ENCODE data around the gene LRRC71. TPM values are rescaled to one million over a fixed set of nuclear protein-coding genes. Genes with fewer than 3 reads are reported as not detected.

Gene LRRC71
- total RNA-seq, 1 experiment from 2014 or later = not detected

DNA sequence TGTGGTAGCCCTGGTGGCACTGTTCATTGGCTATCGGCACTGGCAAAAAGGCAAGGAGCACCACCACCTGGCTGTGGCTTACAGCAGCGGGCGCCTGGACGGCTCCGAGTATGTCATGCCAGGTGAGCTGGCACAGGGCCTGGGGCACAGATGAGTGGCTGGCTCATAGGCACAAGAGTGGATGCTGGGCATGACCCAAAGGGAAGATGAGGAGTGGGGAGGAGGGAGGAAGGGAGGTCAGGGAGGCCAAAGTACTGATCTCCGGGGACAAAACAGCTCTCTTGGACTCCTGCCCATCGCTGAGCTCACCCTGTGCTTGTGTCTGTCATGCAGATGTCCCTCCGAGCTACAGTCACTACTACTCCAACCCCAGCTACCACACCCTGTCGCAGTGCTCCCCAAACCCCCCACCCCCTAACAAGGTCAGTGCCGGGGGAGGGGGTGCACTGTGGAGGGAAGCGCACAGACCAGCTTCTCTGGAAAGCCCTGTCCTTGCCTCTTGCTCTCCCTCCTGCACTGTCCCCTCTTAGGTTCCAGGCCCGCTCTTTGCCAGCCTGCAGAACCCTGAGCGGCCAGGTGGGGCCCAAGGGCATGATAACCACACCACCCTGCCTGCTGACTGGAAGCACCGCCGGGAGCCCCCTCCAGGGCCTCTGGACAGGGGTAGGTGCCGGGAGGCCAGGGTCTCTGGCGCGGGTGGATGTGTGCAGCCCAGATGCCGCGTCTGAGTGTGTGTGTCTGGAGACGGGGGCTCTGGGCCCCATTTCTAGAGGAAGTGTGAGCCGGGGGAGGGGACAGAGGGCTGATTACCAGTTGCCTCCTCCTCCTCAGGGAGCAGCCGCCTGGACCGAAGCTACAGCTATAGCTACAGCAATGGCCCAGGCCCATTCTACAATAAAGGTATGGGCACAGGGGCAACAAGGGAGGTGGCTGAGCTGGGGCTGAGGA lies 7.3 kb upstream of the LRRC71 start:
- TF ChIP-seq, protein P1, sequence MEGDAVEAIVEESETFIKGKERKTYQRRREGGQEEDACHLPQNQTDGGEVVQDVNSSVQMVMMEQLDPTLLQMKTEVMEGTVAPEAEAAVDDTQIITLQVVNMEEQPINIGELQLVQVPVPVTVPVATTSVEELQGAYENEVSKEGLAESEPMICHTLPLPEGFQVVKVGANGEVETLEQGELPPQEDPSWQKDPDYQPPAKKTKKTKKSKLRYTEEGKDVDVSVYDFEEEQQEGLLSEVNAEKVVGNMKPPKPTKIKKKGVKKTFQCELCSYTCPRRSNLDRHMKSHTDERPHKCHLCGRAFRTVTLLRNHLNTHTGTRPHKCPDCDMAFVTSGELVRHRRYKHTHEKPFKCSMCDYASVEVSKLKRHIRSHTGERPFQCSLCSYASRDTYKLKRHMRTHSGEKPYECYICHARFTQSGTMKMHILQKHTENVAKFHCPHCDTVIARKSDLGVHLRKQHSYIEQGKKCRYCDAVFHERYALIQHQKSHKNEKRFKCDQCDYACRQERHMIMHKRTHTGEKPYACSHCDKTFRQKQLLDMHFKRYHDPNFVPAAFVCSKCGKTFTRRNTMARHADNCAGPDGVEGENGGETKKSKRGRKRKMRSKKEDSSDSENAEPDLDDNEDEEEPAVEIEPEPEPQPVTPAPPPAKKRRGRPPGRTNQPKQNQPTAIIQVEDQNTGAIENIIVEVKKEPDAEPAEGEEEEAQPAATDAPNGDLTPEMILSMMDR (IDR thresholded peaks at IDR 0.05; ENCODE audit: insufficient read depth in 1 of 2, low read depth in 1 of 2, low read length in 1 of 2, severe bottlenecking in 1 of 2, unreplicated experiment in 1 of 2) = no peak
- Mint-ChIP-seq H3K27ac (ENCODE audit: unreplicated experiment) (no peak overlapping the region), H3K9me3 (ENCODE audit: unreplicated experiment) (no peaks in the 10 kb centered on the region), H3K4me3 (ENCODE audit: unreplicated experiment) (no peak overlapping the region), H3K36me3 (ENCODE audit: insufficient read depth, unreplicated experiment) (no peaks in the 10 kb centered on the region), H3K27me3 (ENCODE audit: insufficient read depth, unreplicated experiment) (no peaks in the 10 kb centered on the region), H3K4me1 (ENCODE audit: low read depth, unreplicated experiment) (no peaks in the 10 kb centered on the region)
- H3K4me1 ChIP-seq = no peaks in the 10 kb centered on the region
- H3K36me3 ChIP-seq (ENCODE audit: control insufficient read depth, insufficient read depth, low read length) = no peaks in the 10 kb centered on the region
- POLR2A ChIA-PET = no interaction called here
- H3K27me3 ChIP-seq (replicated peaks; ENCODE audit: control insufficient read depth, insufficient read depth, low read length) = no peaks in the 10 kb centered on the region
- no peak overlapping the region for H3K4me3 ChIP-seq (ENCODE audit: low read depth, low read length)
- no peaks in the 10 kb centered on the region for H3K9me3 ChIP-seq
- no TSS peak for BruUV-seq (replicated peaks)
- intact Hi-C loops (cut with micrococcal nuclease; ENCODE audit: unreplicated experiment) = no loop called here
- DNase-seq = no peak
- CTCF ChIA-PET = interaction anchor here (0.7 to 1.9 kb wide), 3 partner anchors 12 to 16 kb away, joined by 3 to 9 read pairs (median 3); no protein-coding TSS in a partner anchor

DNA sequence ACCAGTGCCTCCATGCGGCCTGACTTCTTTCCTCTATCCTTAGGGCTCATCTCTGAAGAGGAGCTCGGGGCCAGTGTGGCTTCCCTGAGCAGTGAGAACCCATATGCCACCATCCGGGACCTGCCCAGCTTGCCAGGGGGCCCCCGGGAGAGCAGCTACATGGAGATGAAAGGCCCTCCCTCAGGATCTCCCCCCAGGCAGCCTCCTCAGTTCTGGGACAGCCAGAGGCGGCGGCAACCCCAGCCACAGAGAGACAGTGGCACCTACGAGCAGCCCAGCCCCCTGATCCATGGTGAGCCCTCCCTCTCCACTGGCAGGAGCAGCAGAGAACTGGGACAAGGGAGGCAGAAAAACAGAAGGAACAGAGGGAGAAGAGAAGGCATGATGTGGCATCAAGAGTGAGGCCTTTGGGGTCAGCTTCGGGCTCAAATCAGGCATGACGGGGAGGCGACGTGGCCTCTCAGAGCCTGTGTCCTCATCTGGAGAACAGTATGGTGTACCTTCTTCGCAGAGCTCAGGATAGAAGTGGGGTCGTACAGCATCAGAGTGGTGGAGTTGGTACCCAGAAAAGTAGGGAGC lies 6.5 kb upstream of the LRRC71 start:
- TF ChIP-seq, protein P1 (IDR thresholded peaks at IDR 0.05; ENCODE audit: insufficient read depth in 1 of 2, low read depth in 1 of 2, low read length in 1 of 2, severe bottlenecking in 1 of 2, unreplicated experiment in 1 of 2) = no peak
- intact Hi-C loops (cut with micrococcal nuclease; ENCODE audit: unreplicated experiment) = no loop called here
- H3K4me1 ChIP-seq = no peaks in the 10 kb centered on the region
- H3K27me3 ChIP-seq (replicated peaks; ENCODE audit: control insufficient read depth, insufficient read depth, low read length) = no peaks in the 10 kb centered on the region
- CTCF ChIA-PET = interaction anchor here (1.9 kb wide), 1 partner anchor 14 kb away, joined by 9 read pairs; no protein-coding TSS in a partner anchor
- no peaks in the 10 kb centered on the region for H3K9me3 ChIP-seq
- Mint-ChIP-seq H3K4me1 (ENCODE audit: low read depth, unreplicated experiment) (no peaks in the 10 kb centered on the region), H3K27ac (ENCODE audit: unreplicated experiment) (no peak overlapping the region), H3K36me3 (ENCODE audit: insufficient read depth, unreplicated experiment) (no peaks in the 10 kb centered on the region), H3K4me3 (ENCODE audit: unreplicated experiment) (no peak overlapping the region), H3K27me3 (ENCODE audit: insufficient read depth, unreplicated experiment) (peaks cover 4% of the 10 kb centered on the region), H3K9me3 (ENCODE audit: unreplicated experiment) (no peaks in the 10 kb centered on the region)
- DNase-seq = no peak
- H3K36me3 ChIP-seq (ENCODE audit: control insufficient read depth, insufficient read depth, low read length) = no peaks in the 10 kb centered on the region
- H3K4me3 ChIP-seq (ENCODE audit: low read depth, low read length) = no peak overlapping the region
- no TSS peak for BruUV-seq (replicated peaks)
- POLR2A ChIA-PET = no interaction called here

DNA sequence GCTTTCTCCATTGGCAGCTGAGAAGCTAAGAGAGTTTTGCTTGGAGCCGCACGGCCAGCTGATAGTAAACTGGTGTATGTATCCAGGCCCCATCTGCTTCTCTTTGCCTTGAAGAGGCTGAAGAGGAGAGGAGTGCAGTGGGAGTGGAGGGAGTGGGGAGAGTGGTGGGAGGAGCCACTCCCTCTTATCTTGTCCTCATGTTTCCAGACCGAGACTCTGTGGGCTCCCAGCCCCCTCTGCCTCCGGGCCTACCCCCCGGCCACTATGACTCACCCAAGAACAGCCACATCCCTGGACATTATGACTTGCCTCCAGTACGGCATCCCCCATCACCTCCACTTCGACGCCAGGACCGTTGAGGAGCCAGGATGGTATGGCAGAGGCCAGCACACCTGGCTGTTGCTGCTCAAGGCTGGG lies 6.0 kb upstream of the LRRC71 start:
- H3K4me1 ChIP-seq = no peaks in the 10 kb centered on the region
- no peaks in the 10 kb centered on the region for H3K36me3 ChIP-seq (ENCODE audit: control insufficient read depth, insufficient read depth, low read length)
- H3K4me1 Mint-ChIP-seq (ENCODE audit: low read depth, unreplicated experiment) = no peaks in the 10 kb centered on the region
- no peak for DNase-seq
- H3K27me3 Mint-ChIP-seq (ENCODE audit: insufficient read depth, unreplicated experiment) = peaks cover 4% of the 10 kb centered on the region
- no peak overlapping the region for H3K27ac Mint-ChIP-seq (ENCODE audit: unreplicated experiment)
- no peaks in the 10 kb centered on the region for H3K9me3 ChIP-seq
- intact Hi-C loops (cut with micrococcal nuclease; ENCODE audit: unreplicated experiment) = no loop called here
- H3K4me3 Mint-ChIP-seq (ENCODE audit: unreplicated experiment) = no peak overlapping the region
- CTCF ChIA-PET = interaction anchor here (1.9 kb wide), 1 partner anchor 13 kb away, joined by 9 read pairs; no protein-coding TSS in a partner anchor
- no peak overlapping the region for H3K4me3 ChIP-seq (ENCODE audit: low read depth, low read length)
- BruUV-seq (replicated peaks) = no TSS peak
- no peaks in the 10 kb centered on the region for H3K36me3 Mint-ChIP-seq (ENCODE audit: insufficient read depth, unreplicated experiment)
- no peaks in the 10 kb centered on the region for H3K9me3 Mint-ChIP-seq (ENCODE audit: unreplicated experiment)
- POLR2A ChIA-PET = no interaction called here
- no peaks in the 10 kb centered on the region for H3K27me3 ChIP-seq (replicated peaks; ENCODE audit: control insufficient read depth, insufficient read depth, low read length)
- TF ChIP-seq, protein P1 (IDR thresholded peaks at IDR 0.05; ENCODE audit: insufficient read depth in 1 of 2, low read depth in 1 of 2, low read length in 1 of 2, severe bottlenecking in 1 of 2, unreplicated experiment in 1 of 2) = no peak

Measured in Caco-2 (cell line).